Endodermal cell (in vitro differentiated cells): ENCODE measurements around the gene TPCN2. TPM values are rescaled to one million over a fixed set of nuclear protein-coding genes. Genes with fewer than 3 reads are reported as not detected.

Experiments used
- DNase-seq: peaks from one replicate; pipeline ENCODE4 v3.0.0-alpha.2; 2017
- H3K27ac ChIP-seq: 2 replicates; pipeline ENCODE4 v1.5.1; 2013; ENCODE audit warnings: mild to moderate bottlenecking, low read depth, low read length, moderate library complexity
- H3K27me3 ChIP-seq: 2 replicates; pipeline ENCODE4 v1.6.1; 2013; ENCODE audit warnings: mild to moderate bottlenecking, low read length, moderate library complexity; ENCODE audit not compliant: insufficient read depth, control insufficient read depth, poor library complexity, severe bottlenecking
- H3K36me3 ChIP-seq: 2 replicates; pipeline ENCODE4 v1.7.0; 2013; ENCODE audit warnings: mild to moderate bottlenecking, low read length, moderate library complexity; ENCODE audit not compliant: control insufficient read depth, insufficient read depth
- H3K4me1 ChIP-seq: one replicate; pipeline ENCODE4 v1.7.0; 2013; ENCODE audit warnings: low read length; ENCODE audit not compliant: control insufficient read depth, insufficient read depth
- H3K4me3 ChIP-seq: 2 replicates; pipeline ENCODE4 v1.5.1; 2013; ENCODE audit warnings: mild to moderate bottlenecking, low read length, moderate library complexity
- H3K9ac ChIP-seq: 2 replicates; pipeline ENCODE4 v1.6.1; 2013; ENCODE audit warnings: mild to moderate bottlenecking, low read length, moderate library complexity; ENCODE audit not compliant: poor library complexity, severe bottlenecking; ENCODE audit errors: extremely low read depth
- H3K9me3 ChIP-seq: 2 replicates; pipeline ENCODE4 v1.6.1; 2013; ENCODE audit warnings: mild to moderate bottlenecking, low read length, moderate library complexity; ENCODE audit not compliant: control insufficient read depth
- H3K27ac Mint-ChIP-seq: 2 replicates; pipeline ENCODE4 v1.8.0; 2020; ENCODE audit warnings: mixed read lengths
- H3K27me3 Mint-ChIP-seq: 2 replicates; pipeline ENCODE4 v1.8.0; 2021; ENCODE audit warnings: mild to moderate bottlenecking, mixed read lengths; ENCODE audit not compliant: insufficient read depth
- H3K36me3 Mint-ChIP-seq: 2 replicates; pipeline ENCODE4 v1.8.0; 2020; ENCODE audit warnings: low read depth, mixed read lengths
- H3K4me1 Mint-ChIP-seq: 2 replicates; pipeline ENCODE4 v1.8.0; 2020; ENCODE audit warnings: mixed read lengths
- H3K4me3 Mint-ChIP-seq: 2 replicates; pipeline ENCODE4 v1.8.0; 2020; ENCODE audit warnings: mild to moderate bottlenecking, moderate library complexity, mixed read lengths
- H3K9me3 Mint-ChIP-seq: 2 replicates; pipeline ENCODE4 v1.8.0; 2020; ENCODE audit warnings: mild to moderate bottlenecking, mixed read lengths
- WGBS, 2 experiments: methylation state at CpG; one replicate each; pipeline versions ENCODE4 v1.1.5 to v1.1.7; 2013; ENCODE audit warnings: missing lambda C conversion rate in 2 of 2, mixed read lengths in 1 of 2; ENCODE audit not compliant: insufficient coverage in 1 of 2, insufficient read length in 1 of 2; 5-methylcytosine and 5-hydroxymethylcytosine counted together
- total RNA-seq, 2 donors: library from RNA; stranded (reverse); fragmentation: NEBNext Ultra II Directional in 1 of 2; extraction: Animal tissue kit (Norgen Biotek cat#: 25700) in 1 of 2; gene quantifications; 2 replicates in 1 of 2; 3 replicates in 1 of 2; pipeline ENCODE4 v1.2.1, GENCODE V29; 2021
- TF ChIP-seq, protein P1 (sequence below): fragments of 200-600 bp; sonication (generic); conservative IDR thresholded peaks from 2 replicates; pipeline ENCODE4 v1.5.0; 2021; ENCODE audit warnings: antibody characterized with exemption, mild to moderate bottlenecking

Gene TPCN2
- total RNA-seq, 2 donors from 2014 or later = 20.7 to 27.9 TPM

- Mint-ChIP-seq H3K4me1 (no peaks in the 10 kb centered on the region), H3K27ac (no peak overlapping the region)
- WGBS, 2 experiments = 91 to 96% methylated on average over 15 to 19 of the region's 19 CpGs
These were observed 110.6 kb downstream of the TPCN2 start for GRCh38 chr11:69159150-69159852.

DNA sequence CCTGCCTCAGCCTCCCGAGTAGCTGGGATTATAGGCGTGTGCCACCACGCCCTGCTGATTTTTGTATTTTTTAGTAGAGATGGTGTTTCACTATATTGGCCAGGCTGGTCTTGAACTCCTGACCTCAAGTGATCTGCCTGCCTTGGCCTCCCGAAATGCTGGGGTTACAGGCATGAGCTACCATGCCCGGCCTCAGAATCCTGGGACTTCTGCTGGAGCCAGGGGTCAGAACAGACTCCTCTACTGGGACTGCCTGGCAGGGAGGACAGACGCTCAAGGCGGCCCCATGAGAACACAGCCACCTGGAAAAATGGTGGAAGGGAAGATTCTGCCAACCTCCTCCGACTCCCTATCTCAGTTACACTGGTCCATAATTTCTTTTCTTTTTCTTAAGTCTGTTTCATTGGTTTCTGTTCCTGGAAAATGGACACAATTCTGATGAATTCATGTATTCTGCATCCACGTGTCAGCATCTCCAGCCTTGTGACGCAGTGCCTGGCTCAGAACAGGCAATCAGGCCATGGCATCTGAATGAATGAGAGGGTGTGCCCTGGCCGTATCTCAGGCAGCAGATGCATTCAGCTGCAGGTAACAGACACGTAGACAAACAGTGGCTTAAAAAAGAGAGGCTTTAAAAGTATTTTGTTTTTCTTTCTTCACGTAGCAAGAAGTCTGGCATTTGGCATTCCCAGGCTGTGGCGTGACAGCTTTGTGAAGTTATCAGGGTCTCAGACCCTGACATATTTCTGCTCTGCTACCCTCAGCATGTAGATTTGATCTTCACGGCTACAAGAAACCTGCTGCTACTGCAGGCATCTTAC, 111.8 kb downstream of the TPCN2 start:
- no peak overlapping the region for H3K4me3 Mint-ChIP-seq
- H3K36me3 Mint-ChIP-seq = no peaks in the 10 kb centered on the region
- TF ChIP-seq, protein P1, sequence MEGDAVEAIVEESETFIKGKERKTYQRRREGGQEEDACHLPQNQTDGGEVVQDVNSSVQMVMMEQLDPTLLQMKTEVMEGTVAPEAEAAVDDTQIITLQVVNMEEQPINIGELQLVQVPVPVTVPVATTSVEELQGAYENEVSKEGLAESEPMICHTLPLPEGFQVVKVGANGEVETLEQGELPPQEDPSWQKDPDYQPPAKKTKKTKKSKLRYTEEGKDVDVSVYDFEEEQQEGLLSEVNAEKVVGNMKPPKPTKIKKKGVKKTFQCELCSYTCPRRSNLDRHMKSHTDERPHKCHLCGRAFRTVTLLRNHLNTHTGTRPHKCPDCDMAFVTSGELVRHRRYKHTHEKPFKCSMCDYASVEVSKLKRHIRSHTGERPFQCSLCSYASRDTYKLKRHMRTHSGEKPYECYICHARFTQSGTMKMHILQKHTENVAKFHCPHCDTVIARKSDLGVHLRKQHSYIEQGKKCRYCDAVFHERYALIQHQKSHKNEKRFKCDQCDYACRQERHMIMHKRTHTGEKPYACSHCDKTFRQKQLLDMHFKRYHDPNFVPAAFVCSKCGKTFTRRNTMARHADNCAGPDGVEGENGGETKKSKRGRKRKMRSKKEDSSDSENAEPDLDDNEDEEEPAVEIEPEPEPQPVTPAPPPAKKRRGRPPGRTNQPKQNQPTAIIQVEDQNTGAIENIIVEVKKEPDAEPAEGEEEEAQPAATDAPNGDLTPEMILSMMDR = no peak
- H3K9me3 Mint-ChIP-seq = peaks cover 5% of the 10 kb centered on the region
- Histone ChIP-seq H3K36me3 (no peaks in the 10 kb centered on the region), H3K27ac (no peak overlapping the region), H3K4me1 (no peaks in the 10 kb centered on the region), H3K27me3 (no peaks in the 10 kb centered on the region), H3K9ac (no peak overlapping the region), H3K4me3 (no peak overlapping the region), H3K9me3 (peaks cover 9% of the 10 kb centered on the region)
- H3K4me1 Mint-ChIP-seq = no peaks in the 10 kb centered on the region
- H3K27me3 Mint-ChIP-seq = no peaks in the 10 kb centered on the region
- no peak overlapping the region for H3K27ac Mint-ChIP-seq
- WGBS, 2 experiments = 93 to 96% methylated on average over 12 to 15 of the region's 15 CpGs
- no peak for DNase-seq

More at GRCh38 chr11:69159150-69159852, 110.6 kb downstream of the TPCN2 start:
- Histone ChIP-seq H3K9me3 (peaks cover 8% of the 10 kb centered on the region), H3K4me3 (no peak overlapping the region), H3K9ac (no peak overlapping the region), H3K27me3 (no peaks in the 10 kb centered on the region), H3K36me3 (no peaks in the 10 kb centered on the region), H3K27ac (no peak overlapping the region), H3K4me1 (no peaks in the 10 kb centered on the region)
- no peak for DNase-seq
- H3K9me3 Mint-ChIP-seq = peaks cover 5% of the 10 kb centered on the region
- H3K36me3 Mint-ChIP-seq = no peaks in the 10 kb centered on the region
- TF ChIP-seq, protein P1 = no peak
- no peaks in the 10 kb centered on the region for H3K27me3 Mint-ChIP-seq
- H3K4me3 Mint-ChIP-seq = no peak overlapping the region

DNA sequence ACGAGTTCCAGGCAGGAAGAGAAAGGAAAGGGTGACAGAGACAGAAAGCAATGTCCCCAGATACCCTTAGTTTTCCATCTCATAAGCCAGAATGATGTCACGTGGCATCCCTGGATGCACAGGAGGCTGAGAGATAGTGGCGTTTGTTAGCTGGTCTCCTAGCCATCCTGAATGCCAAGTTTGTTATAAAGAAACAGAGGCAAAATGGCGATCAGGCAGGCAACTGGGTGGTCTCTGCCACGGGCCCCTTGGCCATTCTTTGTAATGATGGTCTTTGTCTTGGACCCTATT, 112.3 kb downstream of the TPCN2 start:
- H3K9me3 Mint-ChIP-seq = peaks cover 5% of the 10 kb centered on the region
- H3K9me3 ChIP-seq = peaks cover 9% of the 10 kb centered on the region
- H3K4me1 ChIP-seq = no peaks in the 10 kb centered on the region
- 84 to 87% methylated on average over 3 to 5 of the region's 5 CpGs for WGBS, 2 experiments
- TF ChIP-seq, protein P1 = no peak
- H3K4me3 Mint-ChIP-seq = no peak overlapping the region
- no peak overlapping the region for H3K9ac ChIP-seq
- no peak overlapping the region for H3K27ac ChIP-seq
- H3K27me3 ChIP-seq = no peaks in the 10 kb centered on the region
- no peak overlapping the region for H3K27ac Mint-ChIP-seq
- no peaks in the 10 kb centered on the region for H3K36me3 Mint-ChIP-seq
- H3K4me3 ChIP-seq = no peak overlapping the region
- H3K4me1 Mint-ChIP-seq = no peaks in the 10 kb centered on the region
- DNase-seq = no peak
- no peaks in the 10 kb centered on the region for H3K36me3 ChIP-seq
- no peaks in the 10 kb centered on the region for H3K27me3 Mint-ChIP-seq
